Measurements from ENCODE around the gene PHTF1. TPM values are rescaled to one million over a fixed set of nuclear protein-coding genes. Genes with fewer than 3 reads are reported as not detected.

The PHTF1 gene
- total and polyA plus RNA-seq, 2 of the 4 experiments (the other 2 are of a cell fraction), result 9.6 to 13.3 TPM

GRCh38 chr1:113647164-113647563 lies 112.1 kb downstream of the PHTF1 start:
- H2AK5ac ChIP-seq (ENCODE audit: low read depth, low read length), result no peak overlapping the region
- dilution Hi-C loops (cut with HindIII; ENCODE audit: low sequenced_read_pairs, unreplicated experiment) (no loop called here), in situ Hi-C loops (cut with MboI; ENCODE audit: low sequenced_read_pairs) (no loop called here), intact Hi-C loops (cut with micrococcal nuclease) (no loop called here)
- POLR2A ChIA-PET (ENCODE audit: unreplicated experiment), result no interaction called here
- H2AK9ac ChIP-seq (replicated peaks; ENCODE audit: low read depth, low read length, poor library complexity), result no peak overlapping the region
- H2BK5ac ChIP-seq (ENCODE audit: low read depth, low read length, poor library complexity, severe bottlenecking), result no peak overlapping the region
- CTCF ChIA-PET, result no interaction called here
- 86% methylated on average over 1 of the region's 1 CpG; no CpG with 5 or more reads in 1 of the 2 experiments for WGBS, 2 experiments (ENCODE audit: extremely low coverage in 2 of 2, insufficient read length in 1 of 2)
- no peaks in the 10 kb centered on the region for H4K20me1 ChIP-seq (ENCODE audit: insufficient read depth, low read length)
- ATAC-seq (ENCODE audit: low read depth), result peak; percentile 74
- H3K14ac ChIP-seq (replicated peaks; ENCODE audit: low read depth, low read length), result no peak overlapping the region; the same call in 1 of the 2 replicates
- no peak overlapping the region for H4K91ac ChIP-seq (ENCODE audit: insufficient read depth, low read depth, low read length)
- peaks cover 2% of the 10 kb centered on the region; the same call in 1 of the 2 replicates for H3K9me1 ChIP-seq (ENCODE audit: insufficient read depth, low read length)
- no peak overlapping the region for H2BK20ac ChIP-seq (ENCODE audit: low read depth, low read length)
- no peak overlapping the region for H3K4me3 ChIP-seq (ENCODE audit: insufficient read depth, low read depth, low read length)
- H3K9ac ChIP-seq (ENCODE audit: low read depth, low read length), result no peak overlapping the region
- no peak for TF ChIP-seq MAZ (IDR thresholded peaks at IDR 0.05; ENCODE audit: borderline replicate concordance, low read depth, low read length)
- TF ChIP-seq CEBPB (IDR thresholded peaks at IDR 0.05; ENCODE audit: low read depth, low read length), result 0 out of 2 replicates have a peak, but pooled peaks have one; percentile 24
- no peak for TF ChIP-seq RFX5 (IDR thresholded peaks at IDR 0.05; ENCODE audit: low read depth, low read length)
- no peak for TF ChIP-seq MAFK (IDR thresholded peaks at IDR 0.05; ENCODE audit: low read depth, low read length)
- H4K8ac ChIP-seq (ENCODE audit: low read depth in 2 of 2, low read length in 2 of 2), result no peak overlapping the region
- no TSS peak for BruUV-seq (replicated peaks)
- H2BK120ac ChIP-seq (ENCODE audit: low read depth, low read length), result no peak overlapping the region
- H3K4me2 ChIP-seq (ENCODE audit: low read depth, low read length), result no peak overlapping the region
- H3K79me1 ChIP-seq (ENCODE audit: low read depth in 1 of 2, low read length in 2 of 2), result no peaks in the 10 kb centered on the region
- no peak overlapping the region for H2AFZ ChIP-seq (replicated peaks; ENCODE audit: low read length, poor library complexity)
- H3K36me3 ChIP-seq (ENCODE audit: control insufficient read depth, insufficient read depth, low read length), result peaks cover 2% of the 10 kb centered on the region; the same call in 1 of the 2 replicates
- no peaks in the 10 kb centered on the region for H3K9me3 ChIP-seq (ENCODE audit: control insufficient read depth, insufficient read depth, low read length)
- no peak overlapping the region for H3K23ac ChIP-seq (ENCODE audit: low read depth, low read length)
- peak; percentile 73 for DNase-seq
- no peaks in the 10 kb centered on the region for H3K27me3 ChIP-seq (ENCODE audit: control insufficient read depth, insufficient read depth, low read length)
- no peak overlapping the region for H3K56ac ChIP-seq (ENCODE audit: extremely low read depth, insufficient read depth, low read length)
- no peak overlapping the region for H3K18ac ChIP-seq (ENCODE audit: low read depth, low read length)
- H3K27ac ChIP-seq (ENCODE audit: insufficient read depth, low read length), result no peak overlapping the region
- no peak overlapping the region for H3K4ac ChIP-seq (ENCODE audit: low read depth, low read length)
- H4K5ac ChIP-seq (ENCODE audit: low read depth, low read length), result no peak overlapping the region
- 0 out of 2 replicates have a peak, but pooled peaks cover 2% of the 10 kb centered on the region for H3K4me1 ChIP-seq (ENCODE audit: control insufficient read depth, insufficient read depth, low read length)
- H2BK15ac ChIP-seq (ENCODE audit: low read depth, low read length), result no peak overlapping the region

Other genes with a start within 250 kb of the PHTF1 start
- 11.7 and 12.8 TPM in 2 replicates for gene RSBN1, start 53.0 kb upstream of the PHTF1 start, total RNA-seq (2012; rRNA removed)
- gene RSBN1, start 53.0 kb upstream of the PHTF1 start, polyA plus RNA-seq (2012; rRNA removed), result 4.6 and 5.3 TPM in 2 replicates
- 0.18 and 0.28 TPM in 2 replicates for gene PTPN22, start 112.2 kb upstream of the PHTF1 start, total RNA-seq (2012; rRNA removed)
- gene PTPN22, start 112.2 kb upstream of the PHTF1 start, polyA plus RNA-seq (2012; rRNA removed), result 0.07 and 0.14 TPM in 2 replicates
- gene BCL2L15, start 128.1 kb upstream of the PHTF1 start, total RNA-seq (2012; rRNA removed), result under 0.01 TPM in 2 replicates
- 0.15 and 0.22 TPM in 2 replicates for gene BCL2L15, start 128.1 kb upstream of the PHTF1 start, polyA plus RNA-seq (2012; rRNA removed)
- 16.7 and 18.1 TPM in 2 replicates for gene AP4B1, start 145.3 kb upstream of the PHTF1 start, total RNA-seq (2012; rRNA removed)
- gene AP4B1, start 145.3 kb upstream of the PHTF1 start, polyA plus RNA-seq (2012; rRNA removed), result 11.7 and 15.6 TPM in 2 replicates
- 6.1 TPM in 2 replicates for gene DCLRE1B, start 145.8 kb upstream of the PHTF1 start, total RNA-seq (2012; rRNA removed)
- 4.4 and 4.9 TPM in 2 replicates for gene DCLRE1B, start 145.8 kb upstream of the PHTF1 start, polyA plus RNA-seq (2012; rRNA removed)
- 25.3 and 33.9 TPM in 2 replicates for gene HIPK1, start 169.8 kb upstream of the PHTF1 start, total RNA-seq (2012; rRNA removed)
- gene HIPK1, start 169.8 kb upstream of the PHTF1 start, polyA plus RNA-seq (2012; rRNA removed), result 15.1 and 15.3 TPM in 2 replicates
- gene OLFML3, start 220.0 kb upstream of the PHTF1 start, total RNA-seq (2012; rRNA removed), result 37.8 and 40.9 TPM in 2 replicates
- gene OLFML3, start 220.0 kb upstream of the PHTF1 start, polyA plus RNA-seq (2012; rRNA removed), result 66.6 and 71.3 TPM in 2 replicates